Measurements from ENCODE around the gene CDH4. TPM values are rescaled to one million over a fixed set of nuclear protein-coding genes. Genes with fewer than 3 reads are reported as not detected.

Gene CDH4
- total RNA-seq, 1 donor from 2014 or later = 0.99 TPM

DNA sequence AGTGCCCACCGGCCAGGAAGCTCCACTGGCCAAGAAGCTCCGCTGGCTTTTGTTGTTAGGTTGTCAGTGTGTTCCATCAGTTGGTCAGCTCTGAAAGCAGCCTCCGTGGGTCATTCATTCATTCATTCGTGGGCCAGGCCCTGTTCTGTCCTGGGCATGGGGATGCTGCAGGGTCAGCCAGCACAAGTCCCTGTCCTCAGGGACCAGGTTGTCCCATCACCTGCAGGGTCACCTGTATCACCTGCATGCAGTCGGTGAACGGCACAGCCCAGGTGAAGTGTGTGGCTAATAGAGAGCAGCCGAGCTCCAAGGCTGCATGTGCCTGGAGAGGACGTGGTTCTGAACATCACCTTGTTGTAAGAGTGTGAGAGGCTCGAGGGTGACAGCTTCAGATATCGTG is 403.5 kb downstream of the CDH4 start:
- Mint-ChIP-seq H3K36me3 (ENCODE audit: low read depth) (no peaks in the 10 kb centered on the region), H3K27ac (ENCODE audit: unreplicated experiment) (no peak overlapping the region), H3K4me3 (ENCODE audit: unreplicated experiment) (no peak overlapping the region), H3K27me3 (ENCODE audit: low read depth) (peaks cover 13% of the 10 kb centered on the region), H3K4me1 (ENCODE audit: low read depth) (no peaks in the 10 kb centered on the region), H3K9me3 (ENCODE audit: low read depth) (no peaks in the 10 kb centered on the region)
- no peak for DNase-seq (ENCODE audit: low spot score)
- TF ChIP-seq, protein P1, sequence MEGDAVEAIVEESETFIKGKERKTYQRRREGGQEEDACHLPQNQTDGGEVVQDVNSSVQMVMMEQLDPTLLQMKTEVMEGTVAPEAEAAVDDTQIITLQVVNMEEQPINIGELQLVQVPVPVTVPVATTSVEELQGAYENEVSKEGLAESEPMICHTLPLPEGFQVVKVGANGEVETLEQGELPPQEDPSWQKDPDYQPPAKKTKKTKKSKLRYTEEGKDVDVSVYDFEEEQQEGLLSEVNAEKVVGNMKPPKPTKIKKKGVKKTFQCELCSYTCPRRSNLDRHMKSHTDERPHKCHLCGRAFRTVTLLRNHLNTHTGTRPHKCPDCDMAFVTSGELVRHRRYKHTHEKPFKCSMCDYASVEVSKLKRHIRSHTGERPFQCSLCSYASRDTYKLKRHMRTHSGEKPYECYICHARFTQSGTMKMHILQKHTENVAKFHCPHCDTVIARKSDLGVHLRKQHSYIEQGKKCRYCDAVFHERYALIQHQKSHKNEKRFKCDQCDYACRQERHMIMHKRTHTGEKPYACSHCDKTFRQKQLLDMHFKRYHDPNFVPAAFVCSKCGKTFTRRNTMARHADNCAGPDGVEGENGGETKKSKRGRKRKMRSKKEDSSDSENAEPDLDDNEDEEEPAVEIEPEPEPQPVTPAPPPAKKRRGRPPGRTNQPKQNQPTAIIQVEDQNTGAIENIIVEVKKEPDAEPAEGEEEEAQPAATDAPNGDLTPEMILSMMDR (IDR thresholded peaks at IDR 0.05) = no peak

DNA sequence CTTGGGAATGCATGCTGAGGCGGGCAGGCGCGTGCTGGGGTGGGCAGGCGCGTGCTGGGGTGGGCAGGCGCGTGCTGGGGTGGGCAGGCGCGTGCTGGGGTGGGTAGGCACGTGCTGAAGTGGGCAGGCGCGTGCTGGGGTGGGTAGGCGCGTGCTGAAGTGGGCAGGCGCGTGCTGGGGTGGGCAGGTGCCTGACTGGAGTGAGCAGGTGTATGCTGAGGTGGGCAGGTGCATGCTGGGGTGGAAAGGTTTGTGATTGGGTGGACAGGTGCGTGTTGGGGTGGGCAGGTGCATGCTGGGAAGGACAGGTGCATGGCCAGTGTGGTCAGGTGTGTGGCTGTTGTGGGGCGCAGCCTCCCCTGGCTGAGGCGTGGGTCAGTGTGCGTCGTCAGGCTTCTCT is 404.1 kb downstream of the CDH4 start:
- no peak for DNase-seq (ENCODE audit: low spot score)
- Mint-ChIP-seq H3K9me3 (ENCODE audit: low read depth) (no peaks in the 10 kb centered on the region), H3K4me1 (ENCODE audit: low read depth) (no peaks in the 10 kb centered on the region), H3K27me3 (ENCODE audit: low read depth) (peaks cover 10% of the 10 kb centered on the region), H3K36me3 (ENCODE audit: low read depth) (no peaks in the 10 kb centered on the region), H3K4me3 (ENCODE audit: unreplicated experiment) (no peak overlapping the region), H3K27ac (ENCODE audit: unreplicated experiment) (no peak overlapping the region)
- TF ChIP-seq, protein P1 (IDR thresholded peaks at IDR 0.05) = no peak

DNA sequence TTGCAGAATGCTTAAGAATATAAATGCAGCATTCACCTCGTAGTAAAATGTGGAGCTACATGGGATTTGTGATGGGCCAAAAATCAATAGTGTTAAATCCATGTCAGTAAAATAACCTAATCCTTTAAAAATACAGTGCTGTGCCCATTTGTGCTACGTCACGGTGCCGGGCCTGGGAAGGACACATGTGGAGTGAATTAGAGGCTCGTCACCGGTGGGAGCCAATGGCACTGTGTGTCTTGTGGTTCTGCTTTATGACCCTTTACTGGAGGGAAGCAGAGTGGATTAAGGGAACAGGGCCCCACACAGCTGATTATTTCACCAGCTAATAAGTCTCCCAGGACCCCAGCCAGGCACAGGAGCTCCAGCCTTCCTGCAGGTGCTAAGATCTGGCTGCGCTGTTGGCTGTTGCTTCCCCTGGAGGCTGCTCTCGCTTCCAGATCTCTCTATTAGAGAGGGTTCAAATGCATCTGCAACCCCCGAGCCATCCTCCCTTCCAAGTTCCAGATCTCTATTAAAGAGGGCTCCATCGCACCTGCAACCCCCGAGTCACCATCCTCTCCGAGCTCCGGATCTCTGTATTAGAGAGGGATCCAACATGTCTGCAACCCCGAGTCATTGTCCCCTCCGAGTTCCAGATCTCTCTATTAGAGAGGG is 405.8 kb downstream of the CDH4 start:
- no peak overlapping the region for H3K27ac Mint-ChIP-seq (ENCODE audit: unreplicated experiment)
- no peak overlapping the region for H3K4me3 Mint-ChIP-seq (ENCODE audit: unreplicated experiment)
- H3K9me3 Mint-ChIP-seq (ENCODE audit: low read depth) = no peaks in the 10 kb centered on the region
- no peaks in the 10 kb centered on the region for H3K36me3 Mint-ChIP-seq (ENCODE audit: low read depth)
- TF ChIP-seq, protein P1 (IDR thresholded peaks at IDR 0.05) = no peak
- no peaks in the 10 kb centered on the region for H3K4me1 Mint-ChIP-seq (ENCODE audit: low read depth)
- H3K27me3 Mint-ChIP-seq (ENCODE audit: low read depth) = peaks cover 6% of the 10 kb centered on the region
- no peak for DNase-seq (ENCODE audit: low spot score)

DNA sequence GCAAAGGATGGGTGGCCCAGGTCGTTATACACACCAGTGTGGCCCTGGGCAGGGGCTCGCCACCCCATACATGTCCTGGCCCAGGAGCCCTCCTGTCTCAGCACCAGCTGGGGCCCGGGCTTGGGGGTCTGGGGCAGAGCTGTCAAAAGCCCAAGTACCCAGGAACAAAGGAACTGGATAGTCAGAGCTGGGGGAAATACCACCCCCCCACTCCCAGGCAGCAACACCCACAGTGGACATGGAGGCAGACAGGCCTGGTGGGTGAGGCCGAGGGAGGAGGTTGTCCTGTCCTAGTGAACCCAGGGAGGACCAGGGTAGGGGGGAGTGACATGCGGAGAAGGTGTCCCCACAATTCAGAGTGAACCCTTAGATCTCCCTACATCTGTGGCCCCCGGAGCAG is 406.5 kb downstream of the CDH4 start:
- Mint-ChIP-seq H3K4me3 (ENCODE audit: unreplicated experiment) (no peak overlapping the region), H3K27ac (ENCODE audit: unreplicated experiment) (no peak overlapping the region), H3K9me3 (ENCODE audit: low read depth) (no peaks in the 10 kb centered on the region), H3K4me1 (ENCODE audit: low read depth) (no peaks in the 10 kb centered on the region), H3K36me3 (ENCODE audit: low read depth) (no peaks in the 10 kb centered on the region), H3K27me3 (ENCODE audit: low read depth) (peaks cover 6% of the 10 kb centered on the region)
- DNase-seq (ENCODE audit: low spot score) = no peak
- TF ChIP-seq, protein P1 (IDR thresholded peaks at IDR 0.05) = no peak

DNA sequence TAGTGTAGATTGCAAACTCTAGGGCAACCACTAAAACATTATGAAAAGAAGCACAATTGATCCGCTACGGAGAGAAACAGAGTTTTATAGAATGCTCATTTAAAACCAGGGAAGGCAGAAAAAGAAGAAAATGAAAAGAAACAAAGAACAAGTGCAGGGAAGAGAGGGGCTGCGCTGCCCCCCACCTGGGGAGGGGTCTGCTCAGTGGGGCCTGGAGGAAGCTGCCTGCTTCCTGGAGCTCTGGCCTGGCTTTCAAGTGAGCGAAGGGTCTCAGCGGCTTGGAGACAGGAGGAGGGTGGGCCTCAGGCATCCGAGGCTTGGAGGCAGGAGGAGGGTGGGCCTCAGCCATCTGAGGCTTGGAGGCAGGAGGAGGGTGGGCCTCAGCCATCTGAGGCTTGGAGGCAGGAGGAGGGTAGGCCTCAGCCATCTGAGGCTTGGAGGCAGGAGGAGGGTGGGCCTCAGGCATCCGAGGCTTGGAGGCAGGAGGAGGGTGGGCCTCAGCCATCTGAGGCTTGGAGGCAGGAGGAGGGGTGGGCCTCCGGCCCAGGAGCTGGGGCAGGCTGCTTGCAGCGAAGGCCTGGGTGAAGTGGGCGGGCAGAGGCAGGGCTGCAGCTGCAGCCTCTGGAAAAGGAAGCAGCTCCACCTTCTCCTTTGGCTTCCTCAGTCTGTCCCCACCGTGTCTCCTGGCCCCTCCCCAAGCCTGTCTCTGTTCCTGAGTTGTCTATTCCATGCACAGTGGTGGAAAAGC is 407.4 kb downstream of the CDH4 start:
- Mint-ChIP-seq H3K36me3 (ENCODE audit: low read depth) (no peaks in the 10 kb centered on the region), H3K27ac (ENCODE audit: unreplicated experiment) (no peak overlapping the region)

More for the DNA sequence above, 407.4 kb downstream of the CDH4 start:
- H3K27me3 Mint-ChIP-seq (ENCODE audit: low read depth) = peaks cover 6% of the 10 kb centered on the region
- no peak for DNase-seq (ENCODE audit: low spot score)
- peaks cover 1% of the 10 kb centered on the region for H3K4me1 Mint-ChIP-seq (ENCODE audit: low read depth)
- TF ChIP-seq, protein P1 (IDR thresholded peaks at IDR 0.05) = no peak
- H3K4me3 Mint-ChIP-seq (ENCODE audit: unreplicated experiment) = no peak overlapping the region
- no peaks in the 10 kb centered on the region for H3K9me3 Mint-ChIP-seq (ENCODE audit: low read depth)
